Left kidney (tissue), 2 donors: ENCODE results near the gene DAPK1. TPM values are rescaled to one million over a fixed set of nuclear protein-coding genes. Genes with fewer than 3 reads are reported as not detected.
"Not testable (repeated sequence)": the region's sequence is repeated elsewhere in the genome, so short reads cannot be mapped to it uniquely, and the experiment has no call there.

ENCODE experiments used
- DNase-seq: peaks from one replicate; pipeline ENCODE4 v3.0.0-alpha.2; 2013
- polyA plus RNA-seq: library from polyadenylated mRNA; unstranded; fragments of 120-200 nt; gene quantifications from one replicate; pipeline ENCODE4 v1.2.1, GENCODE V29; 2013; ENCODE audit not compliant: insufficient read length

DAPK1 gene
- polyA plus RNA-seq, 1 donor, result 92.1 TPM

- DNase-seq, result no peak
Observed at GRCh38 chr9:87497080-87497603, 525 bp upstream of the DAPK1 start.

- peak; percentile 69 for DNase-seq
Observed at GRCh38 chr9:87498046-87498810, 561 bp downstream of the DAPK1 start.

GRCh38 chr9:87498811-87499360, 1.2 kb downstream of the DAPK1 start:
- DNase-seq, result no peak

GRCh38 chr9:87499424-87500017, 1.9 kb downstream of the DAPK1 start:
- DNase-seq, result no peak

- DNase-seq, result no peak
Observed at GRCh38 chr9:87500491-87501270, 3.0 kb downstream of the DAPK1 start.

- not testable (repeated sequence) for DNase-seq
Observed at GRCh38 chr9:87501271-87501656, 3.6 kb downstream of the DAPK1 start.

GRCh38 chr9:87501806-87502205, 4.1 kb downstream of the DAPK1 start:
- DNase-seq, result no peak

- DNase-seq, result no peak
Observed at GRCh38 chr9:87502391-87503221, 4.9 kb downstream of the DAPK1 start.

- DNase-seq, result no peak
Observed at GRCh38 chr9:87503430-87503829, 5.8 kb downstream of the DAPK1 start.

- DNase-seq, result no peak
Observed at GRCh38 chr9:87503927-87504326, 6.3 kb downstream of the DAPK1 start.

- no peak for DNase-seq
Observed at GRCh38 chr9:87504938-87505337, 7.3 kb downstream of the DAPK1 start.

GRCh38 chr9:87505869-87506678, 8.4 kb downstream of the DAPK1 start:
- no peak for DNase-seq

- no peak for DNase-seq
Observed at GRCh38 chr9:87507576-87507975, 9.9 kb downstream of the DAPK1 start.

- DNase-seq, result no peak
Observed at GRCh38 chr9:87510252-87510683, 12.6 kb downstream of the DAPK1 start.

GRCh38 chr9:87512311-87512710, 14.6 kb downstream of the DAPK1 start:
- DNase-seq, result no peak

- DNase-seq, result no peak
Observed at GRCh38 chr9:87513161-87513560, 15.5 kb downstream of the DAPK1 start.

- no peak for DNase-seq
Observed at GRCh38 chr9:87513880-87514535, 16.3 kb downstream of the DAPK1 start.

GRCh38 chr9:87515006-87515405, 17.3 kb downstream of the DAPK1 start:
- no peak for DNase-seq

- DNase-seq, result no peak
Observed at GRCh38 chr9:87515588-87516221, 18.0 kb downstream of the DAPK1 start.
